ENCODE measurements around the gene OR1N1.
A peak's percentile ranks its signal among the peaks of the same experiment; 100 is the strongest.
"Not testable (repeated sequence)": the region's sequence is repeated elsewhere in the genome, so short reads cannot be mapped to it uniquely, and the experiment has no call there.

Gene OR1N1, protein sequence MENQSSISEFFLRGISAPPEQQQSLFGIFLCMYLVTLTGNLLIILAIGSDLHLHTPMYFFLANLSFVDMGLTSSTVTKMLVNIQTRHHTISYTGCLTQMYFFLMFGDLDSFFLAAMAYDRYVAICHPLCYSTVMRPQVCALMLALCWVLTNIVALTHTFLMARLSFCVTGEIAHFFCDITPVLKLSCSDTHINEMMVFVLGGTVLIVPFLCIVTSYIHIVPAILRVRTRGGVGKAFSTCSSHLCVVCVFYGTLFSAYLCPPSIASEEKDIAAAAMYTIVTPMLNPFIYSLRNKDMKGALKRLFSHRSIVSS

GRCh38 chr9:122527193-122527592 lies at the start of gene OR1N1:
Gene OR1N1, minus strand, starts transcription at chr9:122527293. Its CDS starts 0 bp downstream, at chr9:122527293.
- no peak for DNase-seq (ENCODE audit: low read depth in 2 of 2, low spot score in 1 of 2)

DNA sequence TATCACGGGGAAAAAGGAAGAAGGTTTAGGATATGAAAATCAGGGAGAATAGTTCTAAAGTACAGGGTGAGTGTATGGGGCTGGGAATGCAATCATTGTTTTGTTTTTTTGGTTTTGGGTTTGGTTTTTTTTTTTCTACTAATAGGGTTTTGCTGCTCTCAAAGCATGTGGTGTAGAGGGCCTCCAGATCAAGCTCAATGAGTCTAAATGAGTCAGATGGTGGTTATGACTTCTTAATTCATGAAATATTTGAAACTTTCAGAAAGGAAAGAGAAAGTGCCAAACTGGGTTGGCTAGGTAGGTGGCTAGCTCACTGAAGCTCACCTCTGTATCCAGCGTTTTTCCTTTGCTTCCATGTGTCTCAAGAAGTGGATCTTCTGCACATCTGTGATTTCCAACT lies 45.4 kb upstream of the OR1N1 start:
- no peak for DNase-seq (ENCODE audit: low read depth in 2 of 2, low spot score in 1 of 2)

DNA sequence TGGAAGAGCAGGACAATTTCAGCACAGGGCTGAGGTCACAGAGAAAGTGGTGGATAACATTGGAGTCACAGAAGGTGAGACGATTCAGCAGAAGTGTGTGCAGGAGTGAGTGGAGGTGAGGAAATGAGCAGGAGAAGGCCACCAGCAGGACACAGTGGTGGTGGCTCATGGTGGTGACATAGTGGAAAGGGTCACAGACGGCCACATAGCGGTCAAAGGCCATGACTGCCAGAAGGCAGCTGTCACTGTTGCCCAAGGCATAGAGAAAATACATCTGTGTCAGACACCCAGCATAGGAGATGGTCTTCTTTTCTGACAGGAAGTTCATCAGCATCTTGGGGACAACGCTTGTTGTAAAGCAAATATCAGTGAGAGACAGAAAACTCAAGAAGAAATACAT lies 40.8 kb upstream of the OR1N1 start:
- no peak for DNase-seq (ENCODE audit: low read depth in 2 of 2, low spot score in 1 of 2)

DNA sequence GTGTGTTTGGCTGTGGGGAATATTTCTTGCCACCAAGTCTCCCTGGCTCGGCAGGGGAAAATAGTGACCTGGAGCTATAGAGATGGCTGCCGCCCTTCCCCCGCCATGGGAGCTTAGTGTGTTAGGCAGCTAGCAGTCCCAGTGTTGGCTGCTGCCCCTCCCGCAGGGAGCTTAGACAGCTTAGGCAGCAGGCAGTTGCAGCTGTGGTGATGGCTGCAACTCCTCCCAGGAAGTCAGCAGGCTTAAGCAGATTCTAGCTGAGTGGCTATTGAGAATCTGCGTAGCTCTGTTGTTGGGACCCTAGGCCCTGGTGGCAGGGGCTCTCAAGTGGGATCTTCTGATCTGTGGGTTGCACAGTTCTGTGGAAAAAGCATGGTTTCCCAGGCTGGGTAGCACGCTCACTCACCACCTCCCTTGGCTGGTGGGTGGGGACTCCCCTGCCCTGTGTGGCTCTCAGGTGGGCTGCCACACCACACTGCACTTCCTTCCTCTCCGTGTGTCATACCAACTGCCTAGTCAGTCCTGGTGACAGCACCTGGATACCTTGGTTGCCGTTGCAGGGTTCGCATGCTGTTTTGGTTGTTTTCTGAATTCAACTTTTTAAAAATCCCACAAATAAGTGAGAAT lies 35.2 kb upstream of the OR1N1 start:
- DNase-seq (ENCODE audit: low read depth in 2 of 2, low spot score in 1 of 2), result peak in 1 of 2 donors; percentile 1

DNA sequence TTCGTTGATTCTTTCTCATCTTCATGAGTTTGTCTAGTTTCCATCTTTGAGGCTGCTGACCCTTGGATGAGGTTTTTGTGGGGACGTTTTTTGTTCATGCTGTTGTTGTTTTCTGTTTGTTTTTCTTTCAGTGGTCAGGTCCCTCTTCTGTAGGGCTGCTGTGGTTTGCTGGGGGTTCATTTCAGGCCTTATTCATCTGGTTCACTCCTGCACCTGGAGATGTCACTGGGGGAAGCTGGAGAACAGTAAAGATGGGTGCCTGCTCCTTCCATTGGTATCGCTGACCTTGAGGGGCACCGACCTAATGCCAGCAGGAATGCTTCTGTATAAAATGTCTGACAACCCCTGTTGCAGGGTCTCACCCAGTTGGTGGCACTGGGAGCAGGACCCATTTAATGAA lies 34.4 kb upstream of the OR1N1 start:
- no peak for DNase-seq (ENCODE audit: low read depth in 2 of 2, low spot score in 1 of 2)

- no peak for DNase-seq (ENCODE audit: low read depth in 2 of 2, low spot score in 1 of 2)
These were observed 25.7 kb upstream of the OR1N1 start, which contains the start of gene OR1N2 for GRCh38 chr9:122552812-122553211. Gene OR1N2, plus strand, starts transcription at chr9:122553112. Its CDS starts 100 bp downstream, at chr9:122553212.

GRCh38 chr9:122551371-122551770 lies 24.3 kb upstream of the OR1N1 start:
- no peak for DNase-seq (ENCODE audit: low read depth in 2 of 2, low spot score in 1 of 2)

- no peak for DNase-seq (ENCODE audit: low read depth in 2 of 2, low spot score in 1 of 2)
These were observed 19.1 kb upstream of the OR1N1 start for GRCh38 chr9:122546196-122546595.

GRCh38 chr9:122538757-122539156 lies 11.7 kb upstream of the OR1N1 start:
- no peak for DNase-seq (ENCODE audit: low read depth in 2 of 2, low spot score in 1 of 2)

DNA sequence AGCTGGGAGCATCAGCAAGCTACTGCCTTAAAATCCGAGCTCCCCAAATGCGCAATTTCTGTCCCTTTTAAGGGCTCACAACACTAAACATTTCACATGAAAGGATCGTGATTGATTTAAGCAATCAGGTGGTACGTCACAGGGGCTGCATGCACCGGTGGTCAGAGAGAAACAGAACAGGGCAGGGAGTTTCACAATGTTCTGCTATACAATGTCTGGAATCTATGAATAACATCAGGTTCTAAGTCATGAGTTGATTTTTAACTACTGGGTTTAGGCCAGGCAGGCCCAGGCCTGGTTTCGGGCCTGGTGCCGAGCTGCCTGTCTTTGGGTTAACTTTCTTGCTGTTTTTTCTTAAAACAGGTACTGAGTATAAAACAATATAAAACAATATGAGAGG lies 10.0 kb upstream of the OR1N1 start:
- DNase-seq (ENCODE audit: low read depth in 2 of 2, low spot score in 1 of 2), result not testable (repeated sequence)

DNA sequence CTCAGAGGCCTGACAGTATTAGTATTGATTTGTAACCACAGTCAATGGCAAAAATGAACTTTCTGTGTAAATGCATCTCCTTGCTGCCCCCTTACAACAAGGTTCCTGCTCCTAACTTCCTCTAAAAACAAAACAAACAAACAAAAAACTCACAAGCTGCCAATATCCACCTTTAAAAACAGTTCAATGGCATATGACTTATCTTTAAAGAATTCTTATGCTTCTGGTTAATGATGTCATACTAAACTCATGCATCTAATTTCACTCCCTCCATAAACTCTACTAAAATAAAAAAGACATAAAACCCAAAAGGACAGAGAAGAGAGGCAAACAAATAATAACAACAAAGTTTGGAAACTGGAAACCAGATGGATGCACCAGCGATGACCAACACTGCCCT lies 9.0 kb upstream of the OR1N1 start:
- DNase-seq (ENCODE audit: low read depth in 2 of 2, low spot score in 1 of 2), result no peak

DNA sequence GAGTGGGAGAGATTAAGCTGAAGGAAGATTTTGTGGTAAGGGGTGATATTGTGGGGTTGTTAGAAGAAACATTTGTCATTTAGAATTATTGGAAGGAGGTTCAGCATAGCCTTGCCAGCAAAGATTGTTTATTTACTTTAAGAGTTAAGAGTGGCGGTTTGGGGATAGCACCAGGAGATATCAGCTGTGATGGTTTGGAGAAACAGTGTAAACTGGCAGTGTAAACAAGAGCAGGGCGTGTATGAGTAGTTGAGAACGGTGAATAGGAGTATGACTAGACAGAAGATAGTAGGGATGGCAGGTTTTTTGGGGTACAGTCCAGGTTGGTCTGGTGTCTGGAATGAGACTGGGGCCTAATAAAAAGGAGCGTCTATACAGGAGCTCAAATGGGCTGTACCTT lies 4.1 kb upstream of the OR1N1 start:
- DNase-seq (ENCODE audit: low read depth in 2 of 2, low spot score in 1 of 2), result not testable (repeated sequence)

GRCh38 chr9:122526602-122527001 lies 491 bp downstream of the OR1N1 start:
- no peak for DNase-seq (ENCODE audit: low read depth in 2 of 2, low spot score in 1 of 2)

DNA sequence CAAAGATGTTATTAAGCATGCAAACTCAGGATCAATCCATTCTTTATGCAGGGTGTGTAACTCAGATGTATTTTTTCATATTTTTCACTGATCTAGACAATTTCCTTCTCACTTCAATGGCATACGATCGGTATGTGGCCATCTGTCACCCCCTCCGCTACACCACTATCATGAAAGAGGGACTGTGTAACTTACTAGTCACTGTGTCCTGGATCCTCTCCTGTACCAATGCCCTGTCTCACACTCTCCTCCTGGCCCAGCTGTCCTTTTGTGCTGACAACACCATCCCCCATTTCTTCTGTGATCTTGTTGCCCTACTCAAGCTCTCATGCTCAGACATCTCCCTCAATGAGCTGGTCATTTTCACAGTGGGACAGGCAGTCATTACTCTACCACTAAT lies 7.7 kb downstream of the OR1N1 start:
- no peak for DNase-seq (ENCODE audit: low read depth in 2 of 2, low spot score in 1 of 2)

DNA sequence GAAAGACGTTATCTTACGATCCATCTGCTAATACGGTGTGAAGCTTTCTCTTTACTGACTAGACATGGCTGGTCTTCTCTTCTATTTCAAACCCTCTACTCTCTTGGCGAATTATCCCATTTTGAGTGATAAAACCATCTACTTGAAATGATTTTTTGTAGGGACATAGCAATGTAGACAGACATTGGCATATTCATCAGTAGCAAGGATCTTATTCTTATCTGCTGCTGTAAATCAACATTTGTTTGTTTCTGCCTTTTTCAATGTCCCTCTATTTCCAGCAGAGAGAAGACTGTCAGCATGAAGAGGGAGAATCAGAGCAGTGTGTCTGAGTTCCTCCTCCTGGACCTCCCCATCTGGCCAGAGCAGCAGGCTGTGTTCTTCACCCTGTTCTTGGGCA lies 8.3 kb downstream of the OR1N1 start, which contains the start of gene OR1J4:
Gene OR1J4 (plus strand): TSS at position 301 of the 400 bp plus-strand sequence. CDS start 0 bp downstream, at position 301.
- DNase-seq (ENCODE audit: low read depth in 2 of 2, low spot score in 1 of 2), result no peak

DNA sequence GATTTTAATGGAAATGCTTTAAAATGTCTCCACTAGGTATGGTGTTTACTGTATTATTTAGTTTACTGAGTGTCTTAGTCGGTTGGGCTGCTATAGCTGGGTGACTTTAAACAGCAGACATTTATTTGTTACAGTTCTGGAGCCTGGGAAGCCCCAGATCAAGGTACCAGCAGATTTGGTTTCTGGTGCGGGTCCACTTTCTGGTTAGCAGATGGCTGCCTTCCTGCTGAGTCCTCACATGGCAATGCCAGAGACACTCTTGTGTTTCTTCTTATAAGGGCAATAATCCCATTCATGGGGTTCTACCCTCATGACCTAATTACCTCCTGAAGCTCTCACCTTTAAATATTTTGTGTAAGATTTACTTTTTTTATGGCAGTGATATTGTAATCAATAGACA lies 8.9 kb downstream of the OR1N1 start:
- DNase-seq (ENCODE audit: low read depth in 2 of 2, low spot score in 1 of 2), result no peak

GRCh38 chr9:122510502-122510901 lies 16.6 kb downstream of the OR1N1 start, which contains the start of gene OR1J2:
Gene OR1J2, plus strand, starts transcription at chr9:122510802. Its CDS starts 0 bp downstream, at chr9:122510802.
- no peak for DNase-seq (ENCODE audit: low read depth in 2 of 2, low spot score in 1 of 2)

- DNase-seq (ENCODE audit: low read depth in 2 of 2, low spot score in 1 of 2), result no peak
These were observed 20.1 kb downstream of the OR1N1 start for GRCh38 chr9:122506964-122507363.

DNA sequence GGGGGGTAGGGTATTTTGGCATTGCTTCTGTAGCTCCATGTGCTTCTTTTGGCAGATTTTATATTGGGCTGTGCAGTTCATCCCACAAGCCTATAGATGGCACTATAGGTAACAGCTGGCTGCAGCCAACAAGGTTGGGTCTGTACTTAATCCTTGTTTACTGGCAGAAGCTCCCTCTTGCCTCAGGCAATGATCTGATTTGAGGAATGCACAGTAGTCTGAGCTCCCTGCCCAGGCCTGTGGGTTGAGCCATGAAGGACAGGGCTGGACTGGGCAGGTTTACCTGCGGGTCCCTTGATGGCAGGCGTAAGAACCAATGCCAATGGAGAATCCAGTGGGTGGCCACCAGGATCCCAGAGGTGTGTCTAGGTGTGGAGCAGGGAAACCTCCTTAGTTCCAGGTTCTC lies 28.2 kb downstream of the OR1N1 start:
- no peak for DNase-seq (ENCODE audit: low read depth in 2 of 2, low spot score in 1 of 2)

GRCh38 chr9:122479062-122479461 lies 48.0 kb downstream of the OR1N1 start:
- DNase-seq (ENCODE audit: low read depth in 2 of 2, low spot score in 1 of 2), result no peak

- no peak for DNase-seq (ENCODE audit: low read depth in 2 of 2, low spot score in 1 of 2)
These were observed 49.3 kb downstream of the OR1N1 start, which contains the start of gene OR1J1 for GRCh38 chr9:122477826-122478225. Gene OR1J1, minus strand, starts transcription at chr9:122477926. Its CDS starts 0 bp downstream, at chr9:122477926.

DNA sequence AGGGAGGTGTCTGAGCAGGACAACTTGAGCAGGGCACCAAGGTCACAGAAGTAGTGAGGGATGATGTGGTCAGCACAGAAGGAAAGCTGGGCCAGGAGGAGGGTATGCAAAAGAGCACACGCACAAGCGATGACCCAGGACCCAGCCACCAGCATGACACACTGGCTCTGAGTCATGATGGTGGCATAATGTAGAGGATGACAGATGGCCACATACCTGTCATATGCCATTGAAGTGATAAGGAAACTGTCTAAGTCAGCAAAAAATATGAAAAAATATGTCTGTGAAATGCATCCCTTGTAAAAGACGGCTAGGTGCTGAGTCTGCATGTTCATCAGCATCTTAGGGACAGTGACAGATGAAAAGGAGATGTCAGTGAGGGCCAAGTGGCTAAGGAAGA lies 49.7 kb downstream of the OR1N1 start:
- DNase-seq (ENCODE audit: low read depth in 2 of 2, low spot score in 1 of 2), result no peak

Data from stimulated activated CD8-positive, alpha-beta memory T cell treated with anti-CD3 and anti-CD28 coated beads, Interleukin-4, amount 100 ng/mL, for 1 hour (primary cell).